ENCODE results near the gene NUAK1. TPM values are rescaled to one million over a fixed set of nuclear protein-coding genes. Genes with fewer than 3 reads are reported as not detected.
A peak's percentile ranks its signal among the peaks of the same experiment; 100 is the strongest.

NUAK1 gene
- total RNA-seq, 2 donors from 2014 or later: 5.3 to 9.1 TPM

- Histone ChIP-seq H3K27ac (peak overlapping the region in 3 of 4 donors; percentile 49 to 53 (median 49)), H3K4me3 (no peak overlapping the region), H3K36me3 (replicated peaks in 1 of 2; ENCODE audit: insufficient read depth in 1 of 2, low read depth in 2 of 2) (no peaks in the 10 kb centered on the region), H3K4me1 (peaks cover 12% of the 10 kb centered on the region), H3K27me3 (no peaks in the 10 kb centered on the region), H3K9me3 (no peaks in the 10 kb centered on the region)
- DNase-seq (peak; percentile 25 to 46 (median 44)), ATAC-seq (peak; percentile 69)
- TF ChIP-seq, protein P1, sequence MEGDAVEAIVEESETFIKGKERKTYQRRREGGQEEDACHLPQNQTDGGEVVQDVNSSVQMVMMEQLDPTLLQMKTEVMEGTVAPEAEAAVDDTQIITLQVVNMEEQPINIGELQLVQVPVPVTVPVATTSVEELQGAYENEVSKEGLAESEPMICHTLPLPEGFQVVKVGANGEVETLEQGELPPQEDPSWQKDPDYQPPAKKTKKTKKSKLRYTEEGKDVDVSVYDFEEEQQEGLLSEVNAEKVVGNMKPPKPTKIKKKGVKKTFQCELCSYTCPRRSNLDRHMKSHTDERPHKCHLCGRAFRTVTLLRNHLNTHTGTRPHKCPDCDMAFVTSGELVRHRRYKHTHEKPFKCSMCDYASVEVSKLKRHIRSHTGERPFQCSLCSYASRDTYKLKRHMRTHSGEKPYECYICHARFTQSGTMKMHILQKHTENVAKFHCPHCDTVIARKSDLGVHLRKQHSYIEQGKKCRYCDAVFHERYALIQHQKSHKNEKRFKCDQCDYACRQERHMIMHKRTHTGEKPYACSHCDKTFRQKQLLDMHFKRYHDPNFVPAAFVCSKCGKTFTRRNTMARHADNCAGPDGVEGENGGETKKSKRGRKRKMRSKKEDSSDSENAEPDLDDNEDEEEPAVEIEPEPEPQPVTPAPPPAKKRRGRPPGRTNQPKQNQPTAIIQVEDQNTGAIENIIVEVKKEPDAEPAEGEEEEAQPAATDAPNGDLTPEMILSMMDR (IDR thresholded peaks at IDR 0.05): no peak
- no peak for TF ChIP-seq POLR2A (IDR thresholded peaks at IDR 0.05)
- intact Hi-C loops (cut with DNase I): no loop called here
- WGBS, 2 donors: 74% methylated on average over 10 of the region's 10 CpGs
These were observed 15.1 kb downstream of the NUAK1 start for GRCh38 chr12:106123551-106124081.

- Histone ChIP-seq H3K27me3 (no peaks in the 10 kb centered on the region), H3K4me3 (no peak overlapping the region), H3K27ac (peak overlapping the region; percentile 1 to 53 (median 48)), H3K9me3 (no peaks in the 10 kb centered on the region), H3K36me3 (replicated peaks in 1 of 2; ENCODE audit: insufficient read depth in 1 of 2, low read depth in 2 of 2) (no peaks in the 10 kb centered on the region), H3K4me1 (peaks cover 12% of the 10 kb centered on the region)
- DNase-seq (no peak), ATAC-seq (no peak)
- intact Hi-C loops (cut with DNase I): no loop called here
- 66 to 70% methylated on average over 5 of the region's 5 CpGs for WGBS, 2 donors
- TF ChIP-seq, protein P1 (IDR thresholded peaks at IDR 0.05): no peak
- TF ChIP-seq POLR2A (IDR thresholded peaks at IDR 0.05): no peak
These were observed 15.6 kb downstream of the NUAK1 start for GRCh38 chr12:106123110-106123509.

GRCh38 chr12:106122004-106122403 is 16.8 kb downstream of the NUAK1 start:
- TF ChIP-seq, protein P1 (IDR thresholded peaks at IDR 0.05): no peak
- TF ChIP-seq POLR2A (IDR thresholded peaks at IDR 0.05): no peak

DNA sequence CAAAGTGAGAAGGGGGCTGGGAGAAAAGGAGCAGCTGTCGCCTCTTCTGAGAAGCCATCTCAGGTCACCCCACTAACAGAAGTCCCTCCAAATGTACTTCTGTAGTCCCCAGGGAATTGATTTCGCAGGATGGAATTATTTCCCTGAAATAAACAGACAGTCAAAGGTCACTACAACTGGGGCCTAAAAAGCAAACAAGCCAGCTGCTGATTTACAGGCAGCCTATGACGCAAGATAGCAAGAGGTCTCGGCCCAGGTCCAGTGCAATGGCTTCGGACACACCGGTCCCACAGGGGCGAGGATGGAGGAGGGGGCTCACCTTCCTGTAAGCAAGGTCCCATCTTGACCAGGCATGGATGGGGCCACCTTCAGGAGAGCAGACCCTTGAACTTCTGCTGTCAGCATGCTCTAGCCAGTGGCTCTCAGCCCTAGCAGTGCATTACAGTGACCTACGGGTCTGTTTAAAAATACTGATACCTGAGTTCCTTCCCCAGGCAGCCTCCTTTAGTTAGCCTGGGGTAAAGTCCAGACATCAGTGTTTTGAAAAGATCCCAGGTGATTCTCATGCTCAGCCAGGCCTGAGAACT is 18.1 kb downstream of the NUAK1 start:
- peak; percentile 32 for ATAC-seq
- TF ChIP-seq, protein P1 (IDR thresholded peaks at IDR 0.05): no peak
- TF ChIP-seq POLR2A (IDR thresholded peaks at IDR 0.05): no peak
- DNase-seq: peak; percentile 28 to 47 (median 40)
- peaks cover 12% of the 10 kb centered on the region for H3K4me1 ChIP-seq
- H3K27me3 ChIP-seq: no peaks in the 10 kb centered on the region
- 35 to 61% methylated on average over 2 to 8 of the region's 8 CpGs for WGBS, 2 donors
- intact Hi-C loops (cut with DNase I): no loop called here
- no peaks in the 10 kb centered on the region for H3K36me3 ChIP-seq (replicated peaks in 1 of 2; ENCODE audit: insufficient read depth in 1 of 2, low read depth in 2 of 2)
- no peaks in the 10 kb centered on the region for H3K9me3 ChIP-seq
- H3K27ac ChIP-seq: peak overlapping the region in 2 of 4 donors; percentile 36 to 55
- no peak overlapping the region for H3K4me3 ChIP-seq

More at GRCh38 chr12:106122004-106122403, 16.8 kb downstream of the NUAK1 start:
- peaks cover 12% of the 10 kb centered on the region for H3K4me1 ChIP-seq
- H3K27me3 ChIP-seq: no peaks in the 10 kb centered on the region
- H3K27ac ChIP-seq: peak overlapping the region in 1 of 4 donors; percentile 55
- DNase-seq (no peak), ATAC-seq (no peak)
- intact Hi-C loops (cut with DNase I): no loop called here
- H3K36me3 ChIP-seq (replicated peaks in 1 of 2; ENCODE audit: insufficient read depth in 1 of 2, low read depth in 2 of 2): no peaks in the 10 kb centered on the region
- H3K4me3 ChIP-seq: no peak overlapping the region
- WGBS, 2 donors: 91 to 92% methylated on average over 3 of the region's 3 CpGs
- H3K9me3 ChIP-seq: no peaks in the 10 kb centered on the region

DNA sequence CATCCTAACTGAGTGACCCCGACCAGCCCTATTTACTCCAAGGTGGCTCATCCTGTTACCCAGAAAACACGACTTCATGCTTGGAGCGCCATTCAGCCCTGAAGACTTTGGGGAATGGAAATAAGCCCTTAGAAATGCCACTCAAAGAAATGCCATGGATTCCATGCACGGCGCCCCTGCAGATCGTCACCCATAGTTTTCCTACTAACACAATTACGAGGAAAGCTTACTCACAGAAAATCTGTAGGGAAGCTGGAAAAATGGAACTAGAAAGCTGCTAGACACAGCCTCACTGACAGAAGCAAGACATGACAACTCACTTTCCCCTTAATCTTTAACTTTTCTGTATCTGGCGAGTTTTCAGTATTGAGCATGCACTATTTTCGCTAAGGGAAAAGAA is 19.5 kb downstream of the NUAK1 start:
- ATAC-seq (no peak), DNase-seq (no peak)
- intact Hi-C loops (cut with DNase I): no loop called here
- Histone ChIP-seq H3K9me3 (no peaks in the 10 kb centered on the region), H3K4me3 (no peak overlapping the region), H3K27me3 (no peaks in the 10 kb centered on the region), H3K4me1 (peaks cover 16% of the 10 kb centered on the region), H3K36me3 (replicated peaks in 1 of 2; ENCODE audit: insufficient read depth in 1 of 2, low read depth in 2 of 2) (no peaks in the 10 kb centered on the region), H3K27ac (no peak overlapping the region)
- WGBS, 2 donors: 85% methylated on average over 9 of the region's 9 CpGs
- TF ChIP-seq, protein P1 (IDR thresholded peaks at IDR 0.05): no peak
- TF ChIP-seq POLR2A (IDR thresholded peaks at IDR 0.05): no peak
